A549 treated with AZD9567 at 1 μM for 4 hours (cell line): Measurements from ENCODE around the gene MTMR3. TPM values are rescaled to one million over a fixed set of nuclear protein-coding genes. Genes with fewer than 3 reads are reported as not detected.

ENCODE experiments used
- total RNA-seq: library from RNA; stranded (reverse); fragments of 200-300 nt; extraction: Qiagen RNA extraction; gene quantifications from 5 replicates; pipeline ENCODE4 v1.2.3, GENCODE V29; 2022; ENCODE audit not compliant: insufficient read depth

The MTMR3 gene
- total RNA-seq: 6.3 to 9.4 TPM (median 9.0 TPM) in 5 replicates

GRCh38 chr22:29883045-29883774 lies at the start of gene MTMR3:
Gene MTMR3 (plus strand): TSS chr22:29883174. CDS start chr22:29971060, 87,886 bp downstream.

DNA sequence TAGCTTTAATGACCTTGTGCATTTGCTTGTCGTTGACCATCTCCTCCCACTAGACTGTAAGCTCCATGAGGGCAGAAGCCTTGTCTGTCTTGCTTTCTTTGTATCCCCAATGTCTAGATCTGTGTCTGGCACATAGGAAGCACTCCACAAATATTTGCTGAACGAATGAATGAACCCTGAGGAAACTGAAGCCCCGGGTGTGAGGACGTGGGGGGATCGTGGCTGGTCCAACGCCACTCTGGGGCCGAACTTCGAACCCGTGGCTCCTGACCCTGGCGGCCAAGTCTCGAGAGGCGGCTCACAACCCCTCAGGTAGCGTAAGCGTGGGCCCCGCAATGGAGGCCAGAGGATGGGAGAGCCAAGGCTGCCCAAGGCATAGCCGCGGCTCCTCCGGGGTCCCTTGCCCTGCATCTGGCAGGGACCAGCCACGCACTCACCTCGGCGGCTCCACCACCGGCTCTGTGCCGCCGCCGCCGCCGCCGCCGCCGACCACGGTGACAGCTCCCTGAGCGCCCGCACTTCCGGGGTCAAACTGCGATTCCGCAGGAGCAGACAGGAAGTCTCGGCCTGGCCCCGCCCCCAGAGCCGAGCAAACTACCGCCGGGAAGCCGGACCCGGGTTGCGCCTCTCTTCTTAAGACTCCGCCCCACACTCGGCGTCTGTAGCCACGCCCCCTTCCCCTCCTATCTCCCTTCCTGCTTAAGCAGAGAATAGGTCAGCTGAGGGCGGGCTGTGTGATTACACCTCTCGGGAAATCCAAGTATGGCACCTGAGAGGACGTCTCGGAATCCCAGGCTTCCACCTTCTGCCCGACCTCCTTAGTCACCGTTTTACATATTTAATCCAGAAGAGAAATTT lies 45.0 kb upstream of the MTMR3 start, which contains the start of gene ASCC2:
Gene ASCC2, minus strand, starts transcription at position 534 of the 858 bp plus-strand sequence. CDS start 5,949 bp downstream, outside the sequence.

GRCh38 chr22:30079952-30080533 lies 197.1 kb downstream of the MTMR3 start, which contains the start of gene HORMAD2:
Gene HORMAD2 (plus strand): TSS chr22:30080464. CDS start chr22:30093953, 13,489 bp downstream.

Other genes with a start within 250 kb of the MTMR3 start
- gene CABP7, start 163.2 kb upstream of the MTMR3 start, total RNA-seq: 0.13 to 0.22 TPM (median 0.20 TPM) in 4 of 5 replicates, not detected in the other
- gene ZMAT5, start 116.2 kb upstream of the MTMR3 start, total RNA-seq: 10.3 to 20.1 TPM (median 18.3 TPM) in 5 replicates
- 88.9 to 120 TPM (median 114 TPM) in 5 replicates for gene UQCR10, start 115.8 kb upstream of the MTMR3 start, total RNA-seq
- 26.3 to 33.7 TPM (median 29.0 TPM) in 5 replicates for gene ASCC2, start 44.9 kb upstream of the MTMR3 start, total RNA-seq
- not detected in 5 replicates for gene HORMAD2, start 197.3 kb downstream of the MTMR3 start, total RNA-seq